Adipocyte (in vitro differentiated cells): ENCODE data around the gene COPS7A.

ENCODE experiments used
- DNase-seq: peaks from one replicate; pipeline ENCODE4 v3.0.0-alpha.2; 2015; ENCODE audit warnings: low read depth
- H3K27me3 ChIP-seq: replicated peaks from 2 replicates; pipeline ENCODE4 v1.7.0; 2013; ENCODE audit warnings: mild to moderate bottlenecking, low read length, moderate library complexity; ENCODE audit not compliant: control insufficient read depth, insufficient read depth
- H3K36me3 ChIP-seq: 2 replicates; pipeline ENCODE4 v1.7.0; 2013; ENCODE audit warnings: low read length, mild to moderate bottlenecking, moderate library complexity; ENCODE audit not compliant: control insufficient read depth, insufficient read depth, severe bottlenecking
- H3K4me1 ChIP-seq: 2 replicates; pipeline ENCODE4 v1.7.0; 2013; ENCODE audit warnings: mild to moderate bottlenecking, low read length, moderate library complexity; ENCODE audit not compliant: control insufficient read depth, insufficient read depth
- H3K4me3 ChIP-seq: 2 replicates; pipeline ENCODE4 v1.7.0; 2013; ENCODE audit warnings: mild to moderate bottlenecking, low read length, moderate library complexity
- H3K9ac ChIP-seq: 2 replicates; pipeline ENCODE4 v1.7.0; 2013; ENCODE audit warnings: mild to moderate bottlenecking, low read length, moderate library complexity
- H3K9me3 ChIP-seq: 2 replicates; pipeline ENCODE4 v1.7.0; 2013; ENCODE audit warnings: mild to moderate bottlenecking, low read length, moderate library complexity; ENCODE audit not compliant: control insufficient read depth

COPS7A gene

GRCh38 chr12:6765634-6766581, 42.1 kb downstream of the COPS7A start, which contains the start of gene PTMS:
Gene PTMS, plus strand, starts transcription at chr12:6766363. Its CDS starts 343 bp downstream, at chr12:6766706.
- H3K9me3 ChIP-seq = no peaks in the 10 kb centered on the region
- peak; percentile 90 for DNase-seq
- H3K4me1 ChIP-seq = peaks cover 32% of the 10 kb centered on the region
- no peaks in the 10 kb centered on the region for H3K27me3 ChIP-seq
- H3K4me3 ChIP-seq = peak within 1 kb of the TSS; percentile 90
- H3K36me3 ChIP-seq = peaks cover 11% of the 10 kb centered on the region
- H3K9ac ChIP-seq = peak within 1 kb of the TSS; percentile 92

- peak; percentile 95 for DNase-seq
- H3K4me1 ChIP-seq = peaks cover 32% of the 10 kb centered on the region
- peak overlapping the region; percentile 90 for H3K4me3 ChIP-seq
- peak overlapping the region; percentile 92 for H3K9ac ChIP-seq
- peaks cover 18% of the 10 kb centered on the region for H3K36me3 ChIP-seq
- no peaks in the 10 kb centered on the region for H3K9me3 ChIP-seq
- H3K27me3 ChIP-seq = no peaks in the 10 kb centered on the region
These were observed 43.0 kb downstream of the COPS7A start for GRCh38 chr12:6766651-6767349.

- Histone ChIP-seq H3K9me3 (no peaks in the 10 kb centered on the region), H3K4me1 (peaks cover 32% of the 10 kb centered on the region)
- peak; percentile 77 for DNase-seq
These were observed 43.8 kb downstream of the COPS7A start for GRCh38 chr12:6767353-6768319.

GRCh38 chr12:6768437-6768914, 44.6 kb downstream of the COPS7A start:
- DNase-seq = peak; percentile 47

More at GRCh38 chr12:6767353-6768319, 43.8 kb downstream of the COPS7A start:
- Histone ChIP-seq H3K36me3 (peaks cover 18% of the 10 kb centered on the region), H3K9ac (peak overlapping the region; percentile 92), H3K4me3 (peak overlapping the region; percentile 90), H3K27me3 (no peaks in the 10 kb centered on the region)

GRCh38 chr12:6768990-6769389, 45.1 kb downstream of the COPS7A start:
- Histone ChIP-seq H3K36me3 (peaks cover 18% of the 10 kb centered on the region), H3K4me1 (peaks cover 27% of the 10 kb centered on the region), H3K9me3 (no peaks in the 10 kb centered on the region), H3K9ac (no peak overlapping the region), H3K27me3 (no peaks in the 10 kb centered on the region), H3K4me3 (peak overlapping the region; percentile 90)
- DNase-seq = peak; percentile 73

More at GRCh38 chr12:6768437-6768914, 44.6 kb downstream of the COPS7A start:
- Histone ChIP-seq H3K9me3 (no peaks in the 10 kb centered on the region), H3K4me1 (peaks cover 32% of the 10 kb centered on the region), H3K9ac (peak overlapping the region; percentile 92), H3K4me3 (peak overlapping the region; percentile 90), H3K36me3 (peaks cover 18% of the 10 kb centered on the region), H3K27me3 (no peaks in the 10 kb centered on the region)

GRCh38 chr12:6769666-6770065, 45.8 kb downstream of the COPS7A start:
- no peak for DNase-seq
- no peaks in the 10 kb centered on the region for H3K9me3 ChIP-seq
- no peak overlapping the region for H3K4me3 ChIP-seq
- H3K36me3 ChIP-seq = peaks cover 18% of the 10 kb centered on the region
- H3K27me3 ChIP-seq = no peaks in the 10 kb centered on the region
- no peak overlapping the region for H3K9ac ChIP-seq
- peaks cover 24% of the 10 kb centered on the region for H3K4me1 ChIP-seq

- H3K4me3 ChIP-seq = no peak overlapping the region
- H3K4me1 ChIP-seq = peaks cover 19% of the 10 kb centered on the region
These were observed 46.2 kb downstream of the COPS7A start for GRCh38 chr12:6770094-6770493.

GRCh38 chr12:6770600-6770999, 46.8 kb downstream of the COPS7A start:
- no peak overlapping the region for H3K4me3 ChIP-seq
- H3K4me1 ChIP-seq = peaks cover 15% of the 10 kb centered on the region
- peaks cover 18% of the 10 kb centered on the region for H3K36me3 ChIP-seq
- no peak overlapping the region for H3K9ac ChIP-seq
- H3K27me3 ChIP-seq = no peaks in the 10 kb centered on the region
- no peaks in the 10 kb centered on the region for H3K9me3 ChIP-seq
- DNase-seq = no peak

More at GRCh38 chr12:6770094-6770493, 46.2 kb downstream of the COPS7A start:
- Histone ChIP-seq H3K9me3 (no peaks in the 10 kb centered on the region), H3K9ac (no peak overlapping the region), H3K36me3 (peaks cover 18% of the 10 kb centered on the region), H3K27me3 (no peaks in the 10 kb centered on the region)
- DNase-seq = no peak

GRCh38 chr12:6771091-6771495, 47.2 kb downstream of the COPS7A start:
- no peak for DNase-seq
- Histone ChIP-seq H3K36me3 (peaks cover 18% of the 10 kb centered on the region), H3K9me3 (no peaks in the 10 kb centered on the region)

GRCh38 chr12:6771509-6772330, 47.9 kb downstream of the COPS7A start:
- Histone ChIP-seq H3K4me3 (no peak overlapping the region), H3K36me3 (peaks cover 18% of the 10 kb centered on the region), H3K9me3 (no peaks in the 10 kb centered on the region), H3K4me1 (peaks cover 12% of the 10 kb centered on the region), H3K9ac (no peak overlapping the region), H3K27me3 (no peaks in the 10 kb centered on the region)
- no peak for DNase-seq

More at GRCh38 chr12:6771091-6771495, 47.2 kb downstream of the COPS7A start:
- H3K27me3 ChIP-seq = no peaks in the 10 kb centered on the region
- no peak overlapping the region for H3K4me3 ChIP-seq
- peaks cover 12% of the 10 kb centered on the region for H3K4me1 ChIP-seq
- no peak overlapping the region for H3K9ac ChIP-seq
